ENCODE measurements around the gene HCN1. TPM values are rescaled to one million over a fixed set of nuclear protein-coding genes. Genes with fewer than 3 reads are reported as not detected.
"Not testable (repeated sequence)": the region's sequence is repeated elsewhere in the genome, so short reads cannot be mapped to it uniquely, and the experiment has no call there.

The HCN1 gene
- total RNA-seq, 1 experiment from 2014 or later: 0.04 TPM

- Histone ChIP-seq H3K4me1 (ENCODE audit: insufficient read depth, low read length, poor library complexity, severe bottlenecking) (no peaks in the 10 kb centered on the region), H3K9me3 (ENCODE audit: low read depth, low read length, poor library complexity, severe bottlenecking) (no peaks in the 10 kb centered on the region), H3K27ac (ENCODE audit: low read depth, low read length, poor library complexity, severe bottlenecking) (no peak overlapping the region), H3K36me3 (ENCODE audit: insufficient read depth, low read length, poor library complexity, severe bottlenecking) (no peaks in the 10 kb centered on the region), H3K4me3 (ENCODE audit: low read depth, low read length, poor library complexity, severe bottlenecking) (no peak overlapping the region), H3K27me3 (replicated peaks; ENCODE audit: insufficient read depth, low read depth, low read length, poor library complexity) (no peaks in the 10 kb centered on the region)
- ChIA-PET CTCF (no interaction called here), POLR2A (ENCODE audit: low non-redundant PET) (no interaction called here)
- TF ChIP-seq EZH2 (IDR thresholded peaks at IDR 0.05; ENCODE audit: borderline replicate concordance, low read depth, low read length, poor library complexity, severe bottlenecking) (no peak), CTCF (conservative IDR thresholded peaks at IDR 0.05; ENCODE audit: low read depth, low read length) (no peak)
- DNase-seq (ENCODE audit: low spot score): no peak
- no TSS peak for BruUV-seq (replicated peaks)
- intact Hi-C loops (cut with micrococcal nuclease; ENCODE audit: unreplicated experiment): no loop called here
Observed at GRCh38 chr5:45334939-45335338, 361.2 kb downstream of the HCN1 start.

- BruUV-seq (replicated peaks); POLR2A ChIA-PET (ENCODE audit: low non-redundant PET); H3K4me1 ChIP-seq (ENCODE audit: insufficient read depth, low read length, poor library complexity, severe bottlenecking); H3K27ac ChIP-seq (ENCODE audit: low read depth, low read length, poor library complexity, severe bottlenecking); H3K9me3 ChIP-seq (ENCODE audit: low read depth, low read length, poor library complexity, severe bottlenecking); H3K4me3 ChIP-seq (ENCODE audit: low read depth, low read length, poor library complexity, severe bottlenecking); H3K27me3 ChIP-seq (replicated peaks; ENCODE audit: insufficient read depth, low read depth, low read length, poor library complexity); CTCF ChIA-PET; DNase-seq (ENCODE audit: low spot score); intact Hi-C loops (cut with micrococcal nuclease; ENCODE audit: unreplicated experiment); H3K36me3 ChIP-seq (ENCODE audit: insufficient read depth, low read length, poor library complexity, severe bottlenecking): not testable (repeated sequence)
Observed at GRCh38 chr5:45312627-45313026, 383.6 kb downstream of the HCN1 start.

GRCh38 chr5:45295231-45295630, 400.9 kb downstream of the HCN1 start:
- POLR2A ChIA-PET (ENCODE audit: low non-redundant PET): no interaction called here

More at GRCh38 chr5:45295231-45295630, 400.9 kb downstream of the HCN1 start:
- Histone ChIP-seq H3K27me3 (replicated peaks; ENCODE audit: insufficient read depth, low read depth, low read length, poor library complexity) (no peaks in the 10 kb centered on the region), H3K36me3 (ENCODE audit: insufficient read depth, low read length, poor library complexity, severe bottlenecking) (no peaks in the 10 kb centered on the region), H3K9me3 (ENCODE audit: low read depth, low read length, poor library complexity, severe bottlenecking) (peaks cover 6% of the 10 kb centered on the region), H3K4me3 (ENCODE audit: low read depth, low read length, poor library complexity, severe bottlenecking) (no peak overlapping the region), H3K27ac (ENCODE audit: low read depth, low read length, poor library complexity, severe bottlenecking) (no peak overlapping the region), H3K4me1 (ENCODE audit: insufficient read depth, low read length, poor library complexity, severe bottlenecking) (no peaks in the 10 kb centered on the region)
- TF ChIP-seq CTCF (conservative IDR thresholded peaks at IDR 0.05; ENCODE audit: low read depth, low read length) (no peak), EZH2 (IDR thresholded peaks at IDR 0.05; ENCODE audit: borderline replicate concordance, low read depth, low read length, poor library complexity, severe bottlenecking) (no peak)
- no peak for DNase-seq (ENCODE audit: low spot score)
- intact Hi-C loops (cut with micrococcal nuclease; ENCODE audit: unreplicated experiment): no loop called here
- CTCF ChIA-PET: no interaction called here
- BruUV-seq (replicated peaks): no TSS peak

Measured in A673 (cell line).